Measurements from ENCODE around the gene MSRB3. TPM values are rescaled to one million over a fixed set of nuclear protein-coding genes. Genes with fewer than 3 reads are reported as not detected.

MSRB3 gene
- total RNA-seq, 1 donor from 2014 or later, result 77.3 TPM

GRCh38 chr12:65415826-65416225, 137.3 kb downstream of the MSRB3 start:
- TF ChIP-seq, protein P1, sequence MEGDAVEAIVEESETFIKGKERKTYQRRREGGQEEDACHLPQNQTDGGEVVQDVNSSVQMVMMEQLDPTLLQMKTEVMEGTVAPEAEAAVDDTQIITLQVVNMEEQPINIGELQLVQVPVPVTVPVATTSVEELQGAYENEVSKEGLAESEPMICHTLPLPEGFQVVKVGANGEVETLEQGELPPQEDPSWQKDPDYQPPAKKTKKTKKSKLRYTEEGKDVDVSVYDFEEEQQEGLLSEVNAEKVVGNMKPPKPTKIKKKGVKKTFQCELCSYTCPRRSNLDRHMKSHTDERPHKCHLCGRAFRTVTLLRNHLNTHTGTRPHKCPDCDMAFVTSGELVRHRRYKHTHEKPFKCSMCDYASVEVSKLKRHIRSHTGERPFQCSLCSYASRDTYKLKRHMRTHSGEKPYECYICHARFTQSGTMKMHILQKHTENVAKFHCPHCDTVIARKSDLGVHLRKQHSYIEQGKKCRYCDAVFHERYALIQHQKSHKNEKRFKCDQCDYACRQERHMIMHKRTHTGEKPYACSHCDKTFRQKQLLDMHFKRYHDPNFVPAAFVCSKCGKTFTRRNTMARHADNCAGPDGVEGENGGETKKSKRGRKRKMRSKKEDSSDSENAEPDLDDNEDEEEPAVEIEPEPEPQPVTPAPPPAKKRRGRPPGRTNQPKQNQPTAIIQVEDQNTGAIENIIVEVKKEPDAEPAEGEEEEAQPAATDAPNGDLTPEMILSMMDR (IDR thresholded peaks at IDR 0.05), result no peak
- H3K27me3 Mint-ChIP-seq (ENCODE audit: unreplicated experiment), result no peaks in the 10 kb centered on the region
- no peak overlapping the region for H3K27ac Mint-ChIP-seq (ENCODE audit: unreplicated experiment)
- H3K4me3 Mint-ChIP-seq (ENCODE audit: unreplicated experiment), result no peak overlapping the region
- peaks cover 35% of the 10 kb centered on the region for H3K36me3 Mint-ChIP-seq (ENCODE audit: unreplicated experiment)
- peaks cover 4% of the 10 kb centered on the region for H3K4me1 Mint-ChIP-seq (ENCODE audit: unreplicated experiment)
- no peak for DNase-seq (ENCODE audit: extremely low spot score, unreplicated experiment)
- peaks cover 19% of the 10 kb centered on the region for H3K9me3 Mint-ChIP-seq (ENCODE audit: unreplicated experiment)

DNA sequence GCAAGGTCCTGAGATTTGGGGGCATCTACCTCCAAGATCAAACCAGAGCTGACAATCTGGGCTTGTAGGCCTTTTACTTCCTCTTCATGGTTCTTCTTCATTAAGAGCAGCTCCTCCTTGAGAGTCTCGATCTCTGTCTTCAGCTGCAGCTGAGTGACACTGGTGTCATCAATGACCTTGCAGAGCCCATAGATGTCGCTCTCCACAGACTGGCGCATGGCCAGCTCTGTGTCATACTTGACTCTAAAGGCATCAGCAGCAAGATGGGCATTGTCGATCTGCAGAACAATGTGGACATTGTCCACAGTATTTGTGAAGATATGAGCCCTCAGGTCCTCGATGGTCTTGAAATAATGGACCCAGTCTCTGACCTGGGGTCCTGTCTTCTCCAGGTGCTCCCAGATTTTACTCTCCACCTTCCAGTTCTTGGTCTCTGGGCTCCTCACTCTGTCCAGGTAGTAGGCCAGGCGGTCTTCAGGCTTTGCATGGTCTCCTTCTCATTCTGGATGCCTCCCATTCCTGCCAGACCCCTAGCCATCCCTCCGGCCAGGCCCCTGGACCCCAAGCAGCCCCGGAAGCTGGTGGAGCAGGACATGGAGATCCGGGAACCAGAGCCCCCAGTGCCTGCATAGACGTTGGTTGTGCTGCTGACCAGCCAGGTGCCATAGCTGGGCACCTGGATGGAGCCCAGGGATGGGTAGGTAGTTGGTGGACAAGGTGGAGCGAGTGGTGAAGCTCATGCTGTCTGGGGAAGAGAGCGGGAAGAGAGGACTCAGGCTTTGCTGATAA, 141.0 kb downstream of the MSRB3 start:
- no peaks in the 10 kb centered on the region for H3K27me3 Mint-ChIP-seq (ENCODE audit: unreplicated experiment)
- no peak overlapping the region for H3K4me3 Mint-ChIP-seq (ENCODE audit: unreplicated experiment)
- TF ChIP-seq, protein P1 (IDR thresholded peaks at IDR 0.05), result no peak
- H3K4me1 Mint-ChIP-seq (ENCODE audit: unreplicated experiment), result no peaks in the 10 kb centered on the region
- DNase-seq (ENCODE audit: extremely low spot score, unreplicated experiment), result no peak
- H3K27ac Mint-ChIP-seq (ENCODE audit: unreplicated experiment), result no peak overlapping the region
- H3K36me3 Mint-ChIP-seq (ENCODE audit: unreplicated experiment), result peaks cover 52% of the 10 kb centered on the region
- H3K9me3 Mint-ChIP-seq (ENCODE audit: unreplicated experiment), result peaks cover 40% of the 10 kb centered on the region

GRCh38 chr12:65420941-65421340, 142.5 kb downstream of the MSRB3 start:
- TF ChIP-seq, protein P1 (IDR thresholded peaks at IDR 0.05), result no peak
- DNase-seq (ENCODE audit: extremely low spot score, unreplicated experiment), result no peak
- no peaks in the 10 kb centered on the region for H3K4me1 Mint-ChIP-seq (ENCODE audit: unreplicated experiment)
- H3K9me3 Mint-ChIP-seq (ENCODE audit: unreplicated experiment), result peaks cover 47% of the 10 kb centered on the region
- H3K36me3 Mint-ChIP-seq (ENCODE audit: unreplicated experiment), result peaks cover 48% of the 10 kb centered on the region
- no peak overlapping the region for H3K4me3 Mint-ChIP-seq (ENCODE audit: unreplicated experiment)
- no peaks in the 10 kb centered on the region for H3K27me3 Mint-ChIP-seq (ENCODE audit: unreplicated experiment)
- H3K27ac Mint-ChIP-seq (ENCODE audit: unreplicated experiment), result no peak overlapping the region

GRCh38 chr12:65427646-65428045, 149.2 kb downstream of the MSRB3 start:
- Mint-ChIP-seq H3K4me1 (ENCODE audit: unreplicated experiment) (peaks cover 59% of the 10 kb centered on the region), H3K4me3 (ENCODE audit: unreplicated experiment) (no peak overlapping the region), H3K27me3 (ENCODE audit: unreplicated experiment) (no peaks in the 10 kb centered on the region), H3K9me3 (ENCODE audit: unreplicated experiment) (peaks cover 16% of the 10 kb centered on the region), H3K36me3 (ENCODE audit: unreplicated experiment) (peaks cover 10% of the 10 kb centered on the region), H3K27ac (ENCODE audit: unreplicated experiment) (peak overlapping the region; percentile 28)
- TF ChIP-seq, protein P1 (IDR thresholded peaks at IDR 0.05), result no peak
- DNase-seq (ENCODE audit: extremely low spot score, unreplicated experiment), result no peak

- H3K9me3 Mint-ChIP-seq (ENCODE audit: unreplicated experiment), result peaks cover 5% of the 10 kb centered on the region
- TF ChIP-seq, protein P1 (IDR thresholded peaks at IDR 0.05), result no peak
- H3K4me1 Mint-ChIP-seq (ENCODE audit: unreplicated experiment), result peaks cover 61% of the 10 kb centered on the region
- H3K36me3 Mint-ChIP-seq (ENCODE audit: unreplicated experiment), result no peaks in the 10 kb centered on the region
- no peak overlapping the region for H3K4me3 Mint-ChIP-seq (ENCODE audit: unreplicated experiment)
- no peak for DNase-seq (ENCODE audit: extremely low spot score, unreplicated experiment)
- H3K27me3 Mint-ChIP-seq (ENCODE audit: unreplicated experiment), result no peaks in the 10 kb centered on the region
- peak overlapping the region; percentile 85 for H3K27ac Mint-ChIP-seq (ENCODE audit: unreplicated experiment)
Observed at GRCh38 chr12:65430006-65430405, 151.5 kb downstream of the MSRB3 start.
